ENCODE measurements around the gene RGS1.

- TF ChIP-seq POLR2A (IDR thresholded peaks at IDR 0.05), result no peak
- no peak for TF ChIP-seq CTCF (IDR thresholded peaks at IDR 0.05)
Observed at GRCh38 chr1:192578144-192578909, 2.8 kb downstream of the RGS1 start.
